SH-SY5Y (cell line): ENCODE data around the gene C14orf93.

ENCODE experiments used
- GATA2 ChIP-seq: IDR thresholded peaks from 2 replicates; pipeline ENCODE4 v1.6.1; 2011; ENCODE audit warnings: mild to moderate bottlenecking, low read depth, low read length
- GATA3 ChIP-seq: IDR thresholded peaks from 2 replicates; pipeline ENCODE4 v1.6.1; 2011; ENCODE audit warnings: low read depth, mild to moderate bottlenecking, low read length, moderate library complexity

DNA sequence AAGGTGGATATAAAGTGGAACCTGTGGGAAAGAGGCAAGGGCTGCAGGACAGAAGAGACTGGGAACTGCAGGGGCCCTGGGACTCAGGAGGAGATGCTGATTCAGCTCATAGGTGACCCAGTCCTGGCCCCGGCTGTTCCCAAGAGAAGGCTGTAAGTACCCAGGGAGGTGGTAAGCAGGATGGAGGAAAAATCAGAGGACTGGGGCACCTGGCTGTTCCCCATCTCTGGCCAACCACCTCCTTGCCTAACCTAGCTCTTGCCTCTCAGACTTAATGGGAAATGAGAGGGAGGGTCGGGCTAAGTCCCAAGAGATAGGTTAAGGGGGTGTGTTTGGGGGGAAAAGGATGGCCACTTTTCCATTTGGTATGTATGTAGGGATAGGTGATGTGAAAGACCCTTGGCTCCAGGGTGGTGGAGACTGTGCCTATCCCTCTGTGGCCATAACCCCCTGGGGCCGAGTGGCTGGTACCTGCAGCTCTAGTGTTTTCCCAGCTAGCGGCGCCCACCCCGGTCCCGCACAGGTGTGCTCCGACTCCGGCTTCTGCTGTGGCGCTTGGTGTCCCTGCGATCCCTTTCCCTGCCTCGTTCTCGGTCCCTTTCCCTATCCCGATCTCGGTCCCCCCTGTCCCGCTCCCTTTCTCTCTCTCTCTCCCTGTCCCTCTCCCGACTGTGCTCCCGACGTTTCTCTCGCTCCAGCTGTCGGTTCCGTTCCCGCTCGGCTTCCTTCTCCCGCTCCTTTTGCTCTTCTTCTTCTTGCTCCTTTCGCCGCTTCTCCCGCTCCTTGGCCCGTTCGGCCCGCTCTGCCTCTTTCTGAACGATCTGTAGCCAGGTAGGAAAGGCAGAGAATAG is 48.9 kb upstream of the C14orf93 start:
- TF ChIP-seq GATA2 (no peak), GATA3 (no peak)
